GM12891 (cell line): ENCODE measurements around the gene CCNDBP1.

ENCODE experiments used
- PAX5 ChIP-seq: IDR thresholded peaks from 2 replicates; pipeline ENCODE4 v1.6.1; 2011; ENCODE audit warnings: low read length, moderate library complexity, mild to moderate bottlenecking; ENCODE audit not compliant: insufficient read depth, severe bottlenecking
- POLR2A ChIP-seq: IDR thresholded peaks from 2 replicates; pipeline ENCODE4 v1.6.1; 2011; ENCODE audit warnings: low read depth, low read length, control low read depth
- POLR2AphosphoS5 ChIP-seq: IDR thresholded peaks from 2 replicates; pipeline ENCODE4 v1.6.1; 2011; ENCODE audit warnings: low read depth, low read length, control low read depth
- SPI1 ChIP-seq: IDR thresholded peaks from 2 replicates; pipeline ENCODE4 v1.6.1; 2011; ENCODE audit warnings: low read depth, low read length, control low read depth
- TAF1 ChIP-seq: IDR thresholded peaks from 2 replicates; pipeline ENCODE4 v1.6.1; 2011; ENCODE audit warnings: low read depth, low read length, control low read depth

DNA sequence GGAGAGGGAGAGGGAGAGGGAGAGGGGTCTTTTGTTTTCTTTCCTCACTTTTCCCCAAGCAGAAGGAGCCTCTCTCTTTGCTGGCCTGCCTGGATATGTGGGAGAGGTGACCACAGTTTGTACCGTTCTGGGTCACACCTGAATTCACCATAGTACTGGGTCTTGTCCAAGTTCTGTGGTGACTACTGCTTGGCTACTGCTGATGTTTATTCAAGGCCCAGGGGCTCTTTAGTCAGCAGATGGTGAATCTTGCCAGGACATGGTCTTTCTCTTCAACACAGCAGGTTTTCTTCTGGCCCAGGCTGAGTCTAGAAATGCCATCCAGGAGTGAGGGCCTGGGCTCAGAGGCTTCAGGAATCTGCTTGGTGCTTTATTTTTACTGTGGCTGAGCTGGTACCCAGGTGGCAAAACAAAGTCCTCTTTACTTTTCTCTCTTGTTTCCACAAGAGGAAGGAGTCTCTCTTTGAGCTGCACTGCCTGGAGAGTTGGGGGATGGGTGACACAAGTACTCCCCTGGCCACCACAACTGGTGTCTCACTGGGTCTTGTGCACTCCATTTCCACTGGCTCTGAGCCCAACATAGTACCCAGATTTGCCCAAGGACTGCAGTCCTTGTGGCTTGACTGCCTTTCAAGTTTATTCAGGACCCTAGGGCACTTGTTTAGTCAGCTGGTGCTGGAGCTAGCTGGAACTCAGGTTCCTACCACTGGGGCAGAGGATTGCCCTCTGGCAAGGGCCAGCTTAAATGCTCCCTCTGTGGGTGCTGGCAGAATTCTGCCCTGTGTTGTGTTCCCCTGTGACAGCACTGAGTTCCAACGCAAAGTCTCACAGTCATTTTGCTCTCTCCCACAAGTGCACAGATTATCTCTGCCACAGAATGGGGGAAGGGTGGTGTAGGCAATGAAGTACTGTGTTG is 16.8 kb upstream of the CCNDBP1 start:
- no peak for TF ChIP-seq POLR2AphosphoS5
- TF ChIP-seq POLR2A: no peak
- TF ChIP-seq TAF1: no peak
- no peak for TF ChIP-seq SPI1
- no peak for TF ChIP-seq PAX5
